Sigmoid colon (tissue), 7 donors: Measurements from ENCODE around the gene GRID2. TPM values are rescaled to one million over a fixed set of nuclear protein-coding genes. Genes with fewer than 3 reads are reported as not detected.

Source experiments
- DNase-seq: peaks from one replicate; pipeline ENCODE4 v3.0.0-alpha.2; 2019
- H3K27ac ChIP-seq, 4 donors: fragments of 200-600 bp; sonication (generic); one replicate each; pipeline ENCODE4 v1.5.1; 2016 to 2019; ENCODE audit warnings: mild to moderate bottlenecking in 1 of 4
- H3K27me3 ChIP-seq, 3 donors: fragments of 200-600 bp; sonication (generic); one replicate each; pipeline ENCODE4 v1.5.1; 2019; ENCODE audit warnings: mild to moderate bottlenecking in 1 of 3
- H3K36me3 ChIP-seq, 4 donors: fragments of 200-600 bp; sonication (generic); one replicate each; pipeline ENCODE4 v1.5.1; 2016 to 2019
- H3K4me1 ChIP-seq, 4 donors: fragments of 200-600 bp; sonication (generic); one replicate each; pipeline ENCODE4 v1.5.1; 2017 to 2019
- H3K4me3 ChIP-seq, 4 donors: fragments of 200-600 bp; sonication (generic); one replicate each; pipeline ENCODE4 v1.5.1; 2017 to 2019; ENCODE audit warnings: mild to moderate bottlenecking in 2 of 4, moderate library complexity in 1 of 4
- H3K9me3 ChIP-seq, 4 donors: fragments of 200-600 bp in 3 of 4; sonication (generic) in 3 of 4; one replicate each; pipeline versions ENCODE4 v1.5.1 to v1.6.1; 2013 to 2019
- EP300 ChIP-seq, 4 donors: sonication (generic); formaldehyde crosslinking; IDR thresholded peaks; one replicate each; pipeline ENCODE4 v1.6.1; 2017; ENCODE audit warnings: antibody characterized with exemption in 4 of 4
- POLR2A ChIP-seq, 2 donors: fragments of 450-650 bp; IDR thresholded peaks; one replicate each; pipeline ENCODE4 v1.6.1; 2016; ENCODE audit warnings: antibody characterized with exemption in 2 of 2, mild to moderate bottlenecking in 2 of 2, moderate library complexity in 2 of 2
- POLR2AphosphoS5 ChIP-seq, 4 donors: sonication (generic); formaldehyde crosslinking; IDR thresholded peaks; one replicate each; pipeline ENCODE4 v1.6.1; 2017; ENCODE audit warnings: antibody characterized with exemption in 4 of 4
- WGBS, 2 donors: extraction: QIAGEN DNeasy Blood & Tissue Kit; methylation state at CpG; one replicate each; pipeline ENCODE4 v1.1.7; 2013; 5-methylcytosine and 5-hydroxymethylcytosine counted together
- intact Hi-C: fragments of 100-400 bp; cut with DNase I; formaldehyde crosslinking; loops from one replicate; pipeline ENCODE4 v1.15.1; 2023
- polyA plus RNA-seq, 3 donors: library from polyadenylated mRNA; stranded (reverse); fragments of 200-250 nt; gene quantifications; one replicate each; pipeline ENCODE4 v1.2.3, GENCODE V29; 2013
- total RNA-seq, 4 donors: library from RNA; depleted of rRNA; stranded (reverse); fragments of >200 nt; gene quantifications; one replicate each; pipeline ENCODE4 v1.1.0, GENCODE V29; 2016
- TF ChIP-seq, protein P1 (sequence below), 4 experiments: fragments of 450-650 bp in 3 of 4; fragments of 200-600 bp in 1 of 4; IDR thresholded peaks; one replicate each; pipeline ENCODE4 v1.5.1; 2016 to 2019; ENCODE audit warnings: antibody characterized with exemption in 4 of 4, mild to moderate bottlenecking in 3 of 4, moderate library complexity in 2 of 4
- donor health status: healthy with polysubstance abuse.
- donor health status: Bipolar disorder and iron deficiency.
- donor health status: healthy.

GRID2 gene
- total and polyA plus RNA-seq, 7 donors, result 0.04 to 1.9 (median 0.28) TPM; not detected in 2

GRCh38 chr4:92606227-92606626 is 302.5 kb downstream of the GRID2 start:
- no peak for DNase-seq
- Histone ChIP-seq H3K9me3 (no peaks in the 10 kb centered on the region), H3K27me3 (no peaks in the 10 kb centered on the region), H3K4me3 (no peak overlapping the region), H3K4me1 (no peaks in the 10 kb centered on the region), H3K27ac (no peak overlapping the region), H3K36me3 (no peaks in the 10 kb centered on the region)
- TF ChIP-seq EP300 (IDR thresholded peaks at IDR 0.05) (no peak), POLR2A (IDR thresholded peaks at IDR 0.05) (no peak), POLR2AphosphoS5 (IDR thresholded peaks at IDR 0.05) (no peak)
- TF ChIP-seq, protein P1, sequence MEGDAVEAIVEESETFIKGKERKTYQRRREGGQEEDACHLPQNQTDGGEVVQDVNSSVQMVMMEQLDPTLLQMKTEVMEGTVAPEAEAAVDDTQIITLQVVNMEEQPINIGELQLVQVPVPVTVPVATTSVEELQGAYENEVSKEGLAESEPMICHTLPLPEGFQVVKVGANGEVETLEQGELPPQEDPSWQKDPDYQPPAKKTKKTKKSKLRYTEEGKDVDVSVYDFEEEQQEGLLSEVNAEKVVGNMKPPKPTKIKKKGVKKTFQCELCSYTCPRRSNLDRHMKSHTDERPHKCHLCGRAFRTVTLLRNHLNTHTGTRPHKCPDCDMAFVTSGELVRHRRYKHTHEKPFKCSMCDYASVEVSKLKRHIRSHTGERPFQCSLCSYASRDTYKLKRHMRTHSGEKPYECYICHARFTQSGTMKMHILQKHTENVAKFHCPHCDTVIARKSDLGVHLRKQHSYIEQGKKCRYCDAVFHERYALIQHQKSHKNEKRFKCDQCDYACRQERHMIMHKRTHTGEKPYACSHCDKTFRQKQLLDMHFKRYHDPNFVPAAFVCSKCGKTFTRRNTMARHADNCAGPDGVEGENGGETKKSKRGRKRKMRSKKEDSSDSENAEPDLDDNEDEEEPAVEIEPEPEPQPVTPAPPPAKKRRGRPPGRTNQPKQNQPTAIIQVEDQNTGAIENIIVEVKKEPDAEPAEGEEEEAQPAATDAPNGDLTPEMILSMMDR (IDR thresholded peaks at IDR 0.05), result no peak
- 76 to 83% methylated on average over 2 of the region's 2 CpGs for WGBS, 2 donors
- intact Hi-C loops, result no loop called here

- TF ChIP-seq, protein P1 (IDR thresholded peaks at IDR 0.05), result no peak
- TF ChIP-seq EP300 (IDR thresholded peaks at IDR 0.05), result no peak
- no peak for TF ChIP-seq POLR2A (IDR thresholded peaks at IDR 0.05)
- TF ChIP-seq POLR2AphosphoS5 (IDR thresholded peaks at IDR 0.05), result no peak
- WGBS, 2 donors, result 42 to 68% methylated on average over 1 of the region's 1 CpG
- Histone ChIP-seq H3K27ac (no peak overlapping the region), H3K27me3 (no peaks in the 10 kb centered on the region), H3K9me3 (no peaks in the 10 kb centered on the region), H3K4me3 (no peak overlapping the region), H3K4me1 (no peaks in the 10 kb centered on the region), H3K36me3 (no peaks in the 10 kb centered on the region)
- intact Hi-C loops, result no loop called here
- no peak for DNase-seq
Observed at GRCh38 chr4:92615049-92615448, 311.3 kb downstream of the GRID2 start.

- WGBS, 2 donors, result 67 to 83% methylated on average over 2 of the region's 2 CpGs
Observed at GRCh38 chr4:92618968-92619367, 315.2 kb downstream of the GRID2 start.

DNA sequence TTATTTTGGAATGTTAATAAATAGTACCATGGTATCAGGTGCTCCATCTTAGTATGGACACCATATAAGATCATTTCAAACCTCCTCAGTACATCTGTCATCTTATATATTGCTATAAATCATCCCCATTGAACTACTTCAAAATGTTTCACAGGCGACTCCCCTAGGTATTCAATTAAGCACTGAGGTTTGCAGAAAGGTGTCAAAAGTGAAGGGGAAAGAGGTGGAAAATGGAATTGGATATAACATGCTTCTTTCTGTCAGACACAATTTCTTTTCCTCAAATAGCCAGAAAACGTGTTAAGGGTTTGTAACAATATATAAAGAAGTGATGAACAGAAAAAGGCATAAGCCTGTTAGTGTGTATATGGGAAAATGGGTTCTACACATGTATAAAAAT is 325.5 kb downstream of the GRID2 start:
- DNase-seq, result no peak

More at GRCh38 chr4:92618968-92619367, 315.2 kb downstream of the GRID2 start:
- Histone ChIP-seq H3K36me3 (no peaks in the 10 kb centered on the region), H3K27me3 (no peaks in the 10 kb centered on the region), H3K9me3 (no peaks in the 10 kb centered on the region), H3K4me1 (no peaks in the 10 kb centered on the region), H3K4me3 (no peak overlapping the region), H3K27ac (no peak overlapping the region)
- no peak for TF ChIP-seq POLR2AphosphoS5 (IDR thresholded peaks at IDR 0.05)
- TF ChIP-seq POLR2A (IDR thresholded peaks at IDR 0.05), result no peak
- no peak for TF ChIP-seq EP300 (IDR thresholded peaks at IDR 0.05)
- TF ChIP-seq, protein P1 (IDR thresholded peaks at IDR 0.05), result no peak
- DNase-seq, result no peak
- intact Hi-C loops, result no loop called here

GRCh38 chr4:92634882-92635281 is 331.1 kb downstream of the GRID2 start:
- Histone ChIP-seq H3K27ac (no peak overlapping the region), H3K4me3 (no peak overlapping the region), H3K27me3 (no peaks in the 10 kb centered on the region), H3K9me3 (no peaks in the 10 kb centered on the region), H3K4me1 (no peaks in the 10 kb centered on the region), H3K36me3 (no peaks in the 10 kb centered on the region)
- intact Hi-C loops, result no loop called here
- TF ChIP-seq EP300 (IDR thresholded peaks at IDR 0.05), result no peak
- no peak for TF ChIP-seq POLR2AphosphoS5 (IDR thresholded peaks at IDR 0.05)
- TF ChIP-seq, protein P1 (IDR thresholded peaks at IDR 0.05), result no peak
- no peak for TF ChIP-seq POLR2A (IDR thresholded peaks at IDR 0.05)
- DNase-seq, result no peak
- 46 to 74% methylated on average over 3 of the region's 3 CpGs for WGBS, 2 donors

More for the DNA sequence above, 325.5 kb downstream of the GRID2 start:
- no peaks in the 10 kb centered on the region for H3K4me1 ChIP-seq
- H3K27me3 ChIP-seq, result no peaks in the 10 kb centered on the region
- TF ChIP-seq POLR2A (IDR thresholded peaks at IDR 0.05), result no peak
- TF ChIP-seq EP300 (IDR thresholded peaks at IDR 0.05), result no peak
- H3K4me3 ChIP-seq, result no peak overlapping the region
- no peaks in the 10 kb centered on the region for H3K9me3 ChIP-seq
- intact Hi-C loops, result no loop called here
- no peak overlapping the region for H3K27ac ChIP-seq
- no peaks in the 10 kb centered on the region for H3K36me3 ChIP-seq
- 54 to 67% methylated on average over 2 of the region's 2 CpGs for WGBS, 2 donors
